SK-N-SH treated with all-trans-retinoic acid at 6 μM for 48 hours (cell line): ENCODE data around the gene GFRA1.

Experiments
- ATAC-seq: fragments of 200-7000 bp; cut with Tn5 transposase; 3 replicates; pipeline ENCODE4 v1.9.1; 2020; ENCODE audit warnings: mild to moderate bottlenecking, moderate library complexity
- ARNTL ChIP-seq: fragments of 450-650 bp; formaldehyde crosslinking; IDR thresholded peaks from 2 replicates; pipeline ENCODE4 v1.5.0; 2020; ENCODE audit warnings: low read depth, mild to moderate bottlenecking, moderate library complexity, borderline replicate concordance
- BACH2 ChIP-seq: fragments of 250-450 bp; sonication (Bioruptor Pico); IDR thresholded peaks from 2 replicates; pipeline ENCODE4 v1.9.0; 2021; ENCODE audit warnings: mild to moderate bottlenecking, borderline replicate concordance
- ESRRG ChIP-seq: fragments of 250-450 bp; sonication (Bioruptor Pico); IDR thresholded peaks from 2 replicates; pipeline ENCODE4 v1.6.1; 2021; ENCODE audit warnings: mild to moderate bottlenecking
- GLIS3 ChIP-seq: fragments of 250-450 bp; sonication (Bioruptor Pico); IDR thresholded peaks from 2 replicates; pipeline ENCODE4 v1.5.0; 2020; ENCODE audit warnings: mild to moderate bottlenecking, moderate library complexity
- ISL1 ChIP-seq: fragments of 250-450 bp; sonication (Bioruptor Pico); IDR thresholded peaks from 2 replicates; pipeline ENCODE4 v2.1.2; 2022; ENCODE audit warnings: mild to moderate bottlenecking, moderate library complexity
- OSR1 ChIP-seq: fragments of 250-450 bp; sonication (Bioruptor Pico); IDR thresholded peaks from 2 replicates; pipeline ENCODE4 v1.8.0; 2022; ENCODE audit warnings: moderate library complexity, mild to moderate bottlenecking, inconsistent platforms
- PPARA ChIP-seq: fragments of 250-450 bp; sonication (Bioruptor Pico); IDR thresholded peaks from 2 replicates; pipeline ENCODE4 v1.5.0; 2020; ENCODE audit warnings: mild to moderate bottlenecking, borderline replicate concordance
- RARB ChIP-seq: fragments of 250-450 bp; sonication (Bioruptor Pico); IDR thresholded peaks from 2 replicates; pipeline ENCODE4 v1.8.0; 2021; ENCODE audit warnings: mild to moderate bottlenecking, moderate library complexity
- SNAI2 ChIP-seq: fragments of 250-450 bp; sonication (Bioruptor Pico); IDR thresholded peaks from 2 replicates; pipeline ENCODE4 v1.5.0; 2020; ENCODE audit warnings: mild to moderate bottlenecking, moderate library complexity
- TCF4 ChIP-seq: fragments of 250-450 bp; sonication (Bioruptor Pico); IDR thresholded peaks from 2 replicates; pipeline ENCODE4 v1.8.0; 2021; ENCODE audit warnings: mild to moderate bottlenecking, moderate library complexity, borderline replicate concordance
- TOX ChIP-seq: fragments of 250-450 bp; sonication (Bioruptor Pico); IDR thresholded peaks from 2 replicates; pipeline ENCODE4 v1.8.0; 2021; ENCODE audit warnings: mild to moderate bottlenecking, moderate library complexity, borderline replicate concordance
- ZC3H10 ChIP-seq: fragments of 250-450 bp; sonication (Bioruptor Pico); IDR thresholded peaks from 2 replicates; pipeline ENCODE4 v1.5.1; 2021; ENCODE audit warnings: mild to moderate bottlenecking, moderate library complexity
- ZFP3 ChIP-seq: fragments of 250-450 bp; sonication (Bioruptor Pico); IDR thresholded peaks from 2 replicates; pipeline ENCODE4 v1.5.0; 2020; ENCODE audit warnings: mild to moderate bottlenecking, moderate library complexity
- ZNF565 ChIP-seq: fragments of 450-650 bp; formaldehyde crosslinking; conservative IDR thresholded peaks from 2 replicates; pipeline ENCODE4 v1.5.0; 2020; ENCODE audit warnings: low read depth, mild to moderate bottlenecking, moderate library complexity
- ZNF70 ChIP-seq: fragments of 450-650 bp; formaldehyde crosslinking; IDR thresholded peaks from 2 replicates; pipeline ENCODE4 v1.5.0; 2020; ENCODE audit warnings: mild to moderate bottlenecking, moderate library complexity
- ZNF8 ChIP-seq: fragments of 450-650 bp; formaldehyde crosslinking; IDR thresholded peaks from 2 replicates; pipeline ENCODE4 v1.5.0; 2020; ENCODE audit warnings: mild to moderate bottlenecking, moderate library complexity
- TF ChIP-seq, protein P1 (sequence below): fragments of 250-450 bp; sonication (Bioruptor Pico); IDR thresholded peaks from 2 replicates; pipeline ENCODE4 v1.8.0; 2020; ENCODE audit warnings: mild to moderate bottlenecking, moderate library complexity, borderline replicate concordance
- TF ChIP-seq, protein P2 (sequence below): fragments of 250-450 bp; sonication (Bioruptor Pico); IDR thresholded peaks from 2 replicates; pipeline ENCODE4 v1.5.1; 2021; ENCODE audit warnings: mild to moderate bottlenecking, moderate library complexity
- TF ChIP-seq, protein P3 (sequence below): fragments of 250-450 bp; sonication (Bioruptor Pico); IDR thresholded peaks from 2 replicates; pipeline ENCODE4 v1.5.0; 2020; ENCODE audit warnings: mild to moderate bottlenecking, moderate library complexity

Gene GFRA1

DNA sequence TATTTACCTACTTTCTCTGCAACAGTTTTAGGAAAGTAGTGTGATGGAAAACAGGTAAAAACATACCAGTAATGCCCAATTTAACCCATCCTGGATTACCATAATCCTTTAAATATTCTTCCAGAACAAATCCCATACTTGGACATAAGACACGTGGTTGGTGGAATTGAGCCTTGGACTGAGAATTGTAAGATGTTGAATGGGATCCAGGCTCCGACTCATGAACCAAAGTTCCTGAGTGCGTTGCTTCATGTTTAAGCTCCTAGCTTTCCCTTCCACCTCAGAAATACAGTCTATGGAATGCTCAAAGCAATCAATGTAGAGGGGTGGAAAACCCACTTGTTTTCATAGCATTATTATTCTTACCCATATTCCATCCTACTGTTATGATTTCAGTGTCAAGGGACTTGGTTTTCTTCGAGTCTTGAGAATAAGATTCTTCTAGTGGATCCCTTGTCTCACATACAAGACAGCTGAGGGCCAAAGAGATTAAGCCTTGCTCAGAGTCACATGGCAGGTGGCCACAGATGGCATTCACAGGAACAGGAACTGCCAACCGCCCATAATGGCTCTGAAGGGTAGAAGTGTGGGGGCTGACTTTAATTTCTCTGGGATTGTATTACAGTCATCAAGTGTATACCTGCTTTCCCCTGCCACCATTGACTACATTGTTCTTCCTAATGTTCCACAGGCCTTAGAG is 171.2 kb downstream of the GFRA1 start:
- ATAC-seq = no peak
- no peak for TF ChIP-seq ZNF8 (CRISPR knock-in tag)
- TF ChIP-seq, protein P1, sequence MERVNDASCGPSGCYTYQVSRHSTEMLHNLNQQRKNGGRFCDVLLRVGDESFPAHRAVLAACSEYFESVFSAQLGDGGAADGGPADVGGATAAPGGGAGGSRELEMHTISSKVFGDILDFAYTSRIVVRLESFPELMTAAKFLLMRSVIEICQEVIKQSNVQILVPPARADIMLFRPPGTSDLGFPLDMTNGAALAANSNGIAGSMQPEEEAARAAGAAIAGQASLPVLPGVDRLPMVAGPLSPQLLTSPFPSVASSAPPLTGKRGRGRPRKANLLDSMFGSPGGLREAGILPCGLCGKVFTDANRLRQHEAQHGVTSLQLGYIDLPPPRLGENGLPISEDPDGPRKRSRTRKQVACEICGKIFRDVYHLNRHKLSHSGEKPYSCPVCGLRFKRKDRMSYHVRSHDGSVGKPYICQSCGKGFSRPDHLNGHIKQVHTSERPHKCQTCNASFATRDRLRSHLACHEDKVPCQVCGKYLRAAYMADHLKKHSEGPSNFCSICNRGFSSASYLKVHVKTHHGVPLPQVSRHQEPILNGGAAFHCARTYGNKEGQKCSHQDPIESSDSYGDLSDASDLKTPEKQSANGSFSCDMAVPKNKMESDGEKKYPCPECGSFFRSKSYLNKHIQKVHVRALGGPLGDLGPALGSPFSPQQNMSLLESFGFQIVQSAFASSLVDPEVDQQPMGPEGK (CRISPR knock-in tag) = no peak
- TF ChIP-seq GLIS3 (CRISPR knock-in tag) = no peak
- TF ChIP-seq ZNF70 = no peak
- no peak for TF ChIP-seq OSR1 (CRISPR knock-in tag)
- no peak for TF ChIP-seq ESRRG (CRISPR knock-in tag)
- TF ChIP-seq SNAI2 = no peak

DNA sequence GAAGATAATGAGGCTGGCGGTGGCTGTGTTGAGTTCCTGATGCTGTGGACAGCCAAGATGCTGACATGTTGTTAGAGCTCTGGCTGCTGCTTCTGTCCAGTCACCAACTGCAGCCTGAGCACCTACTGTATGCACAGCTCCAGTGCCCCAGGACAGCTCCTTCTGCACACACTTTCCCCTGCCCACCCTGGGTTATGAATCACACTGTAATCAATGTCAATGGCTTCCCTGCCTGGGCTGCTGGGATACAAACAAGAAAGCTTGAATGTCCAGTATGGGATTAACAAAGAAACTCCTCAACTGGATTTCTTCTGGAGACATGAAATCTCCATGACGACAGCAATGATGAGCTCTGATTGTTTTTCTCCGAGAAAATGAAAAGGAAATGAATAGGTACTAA is 172.0 kb downstream of the GFRA1 start:
- TF ChIP-seq ARNTL (CRISPR knock-in tag) = no peak
- no peak for TF ChIP-seq BACH2 (CRISPR knock-in tag)
- no peak for TF ChIP-seq PPARA (CRISPR knock-in tag)
- no peak for TF ChIP-seq RARB (CRISPR knock-in tag)
- no peak for TF ChIP-seq SNAI2
- TF ChIP-seq ISL1 (CRISPR knock-in tag) = no peak
- TF ChIP-seq, protein P2, sequence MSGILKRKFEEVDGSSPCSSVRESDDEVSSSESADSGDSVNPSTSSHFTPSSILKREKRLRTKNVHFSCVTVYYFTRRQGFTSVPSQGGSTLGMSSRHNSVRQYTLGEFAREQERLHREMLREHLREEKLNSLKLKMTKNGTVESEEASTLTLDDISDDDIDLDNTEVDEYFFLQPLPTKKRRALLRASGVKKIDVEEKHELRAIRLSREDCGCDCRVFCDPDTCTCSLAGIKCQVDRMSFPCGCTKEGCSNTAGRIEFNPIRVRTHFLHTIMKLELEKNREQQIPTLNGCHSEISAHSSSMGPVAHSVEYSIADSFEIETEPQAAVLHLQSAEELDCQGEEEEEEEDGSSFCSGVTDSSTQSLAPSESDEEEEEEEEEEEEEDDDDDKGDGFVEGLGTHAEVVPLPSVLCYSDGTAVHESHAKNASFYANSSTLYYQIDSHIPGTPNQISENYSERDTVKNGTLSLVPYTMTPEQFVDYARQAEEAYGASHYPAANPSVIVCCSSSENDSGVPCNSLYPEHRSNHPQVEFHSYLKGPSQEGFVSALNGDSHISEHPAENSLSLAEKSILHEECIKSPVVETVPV (CRISPR knock-in tag) = no peak
- TF ChIP-seq ZFP3 (CRISPR knock-in tag) = no peak
- TF ChIP-seq, protein P3, sequence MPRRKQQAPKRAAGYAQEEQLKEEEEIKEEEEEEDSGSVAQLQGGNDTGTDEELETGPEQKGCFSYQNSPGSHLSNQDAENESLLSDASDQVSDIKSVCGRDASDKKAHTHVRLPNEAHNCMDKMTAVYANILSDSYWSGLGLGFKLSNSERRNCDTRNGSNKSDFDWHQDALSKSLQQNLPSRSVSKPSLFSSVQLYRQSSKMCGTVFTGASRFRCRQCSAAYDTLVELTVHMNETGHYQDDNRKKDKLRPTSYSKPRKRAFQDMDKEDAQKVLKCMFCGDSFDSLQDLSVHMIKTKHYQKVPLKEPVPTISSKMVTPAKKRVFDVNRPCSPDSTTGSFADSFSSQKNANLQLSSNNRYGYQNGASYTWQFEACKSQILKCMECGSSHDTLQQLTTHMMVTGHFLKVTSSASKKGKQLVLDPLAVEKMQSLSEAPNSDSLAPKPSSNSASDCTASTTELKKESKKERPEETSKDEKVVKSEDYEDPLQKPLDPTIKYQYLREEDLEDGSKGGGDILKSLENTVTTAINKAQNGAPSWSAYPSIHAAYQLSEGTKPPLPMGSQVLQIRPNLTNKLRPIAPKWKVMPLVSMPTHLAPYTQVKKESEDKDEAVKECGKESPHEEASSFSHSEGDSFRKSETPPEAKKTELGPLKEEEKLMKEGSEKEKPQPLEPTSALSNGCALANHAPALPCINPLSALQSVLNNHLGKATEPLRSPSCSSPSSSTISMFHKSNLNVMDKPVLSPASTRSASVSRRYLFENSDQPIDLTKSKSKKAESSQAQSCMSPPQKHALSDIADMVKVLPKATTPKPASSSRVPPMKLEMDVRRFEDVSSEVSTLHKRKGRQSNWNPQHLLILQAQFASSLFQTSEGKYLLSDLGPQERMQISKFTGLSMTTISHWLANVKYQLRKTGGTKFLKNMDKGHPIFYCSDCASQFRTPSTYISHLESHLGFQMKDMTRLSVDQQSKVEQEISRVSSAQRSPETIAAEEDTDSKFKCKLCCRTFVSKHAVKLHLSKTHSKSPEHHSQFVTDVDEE (CRISPR knock-in tag) = no peak
- TF ChIP-seq TCF4 (CRISPR knock-in tag) = no peak
- no peak for TF ChIP-seq ZNF565 (CRISPR knock-in tag)
- no peak for TF ChIP-seq ESRRG (CRISPR knock-in tag)
- no peak for ATAC-seq

DNA sequence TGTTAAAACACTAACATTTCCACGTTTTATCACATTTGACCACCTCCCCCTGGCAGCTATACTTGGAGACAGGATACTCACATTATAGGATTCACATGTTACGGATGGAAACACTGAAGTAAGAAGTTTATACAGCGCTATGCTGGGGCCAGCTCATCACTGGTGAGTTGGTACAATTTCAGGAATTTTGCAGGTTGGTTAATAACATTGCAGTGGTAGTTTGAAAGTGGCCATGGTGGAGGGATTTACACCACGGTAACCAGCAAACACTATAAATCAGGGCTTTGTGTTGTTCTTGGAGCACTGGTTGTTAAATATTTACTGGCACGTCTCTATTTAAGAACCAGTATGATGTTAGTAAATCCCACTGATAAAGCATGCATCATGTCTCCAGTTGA is 174.0 kb downstream of the GFRA1 start:
- no peak for TF ChIP-seq BACH2 (CRISPR knock-in tag)
- no peak for TF ChIP-seq OSR1 (CRISPR knock-in tag)
- no peak for TF ChIP-seq TOX (CRISPR knock-in tag)
- no peak for TF ChIP-seq ZC3H10 (CRISPR knock-in tag)
- TF ChIP-seq, protein P2 (CRISPR knock-in tag) = no peak
- no peak for TF ChIP-seq TCF4 (CRISPR knock-in tag)
- TF ChIP-seq, protein P1 (CRISPR knock-in tag) = no peak
- TF ChIP-seq GLIS3 (CRISPR knock-in tag) = no peak
- no peak for TF ChIP-seq ESRRG (CRISPR knock-in tag)
- TF ChIP-seq, all 23 proteins: peak for 0
- no peak for ATAC-seq
